ENCODE measurements around the gene RMDN3. TPM values are rescaled to one million over a fixed set of nuclear protein-coding genes. Genes with fewer than 3 reads are reported as not detected.

RMDN3 gene
- total and polyA plus RNA-seq, 4 donors = 20.9 to 94.4 (median 43.1) TPM

GRCh38 chr15:40688932-40689799 is 65.9 kb downstream of the RMDN3 start:
- ATAC-seq (ENCODE audit: insufficient read depth, low FRiP score) (no peak), DNase-seq (no peak)
- WGBS, 2 donors = 92 to 94% methylated on average over 9 of the region's 9 CpGs
- H3K27ac ChIP-seq (ENCODE audit: low read depth in 1 of 2, low read length in 1 of 2) = no peak overlapping the region
- H3K36me3 ChIP-seq (ENCODE audit: control insufficient read depth in 4 of 4, insufficient read depth in 4 of 4, low read length in 4 of 4) = peaks cover 0 to 12% (median 6%) of the 10 kb centered on the region in 4 donors
- no peak overlapping the region for H3K4me3 ChIP-seq
- no peaks in the 10 kb centered on the region for H3K9me3 ChIP-seq (ENCODE audit: control insufficient read depth in 4 of 4, insufficient read depth in 3 of 4, low read length in 3 of 4)
- H3K27me3 ChIP-seq (ENCODE audit: control insufficient read depth in 3 of 3, insufficient read depth in 3 of 3, low read length in 2 of 3) = no peaks in the 10 kb centered on the region
- TF ChIP-seq CTCF (IDR thresholded peaks at IDR 0.05; ENCODE audit: control extremely low read depth, extremely low read depth) = no peak
- peaks cover 0 to 5% (median 0%) of the 10 kb centered on the region in 5 donors for H3K4me1 ChIP-seq (ENCODE audit: control insufficient read depth in 5 of 5, insufficient read depth in 5 of 5, low read length in 5 of 5)
- H3K9ac ChIP-seq (ENCODE audit: insufficient read depth in 1 of 2, low read length in 2 of 2) = no peak overlapping the region

Small RNAs within 50 kb of the gene (small RNA-seq; reads per million reads assigned to genes)
- gene SUMO2P15 (ENCODE audit: low replicate concordance) = not detected

Other genes with a start within 250 kb of the RMDN3 start
- gene CCDC32, start 190.2 kb downstream of the RMDN3 start, total RNA-seq = 10 to 100 TPM; 24.5 to 31.8 TPM
- gene CCDC32, start 190.2 kb downstream of the RMDN3 start, polyA plus RNA-seq = 10 to 100 TPM; 29.3 to 31.2 TPM
- gene RPUSD2, start 186.0 kb downstream of the RMDN3 start, total RNA-seq = 1 to 10 TPM; 5.2 to 9.4 TPM
- gene RPUSD2, start 186.0 kb downstream of the RMDN3 start, polyA plus RNA-seq = 1 to 10 TPM; 7.2 to 9.3 TPM
- gene KNL1, start 161.0 kb downstream of the RMDN3 start, total RNA-seq = 1 to 10 TPM in 1 of 2 donors, under 1 TPM in 1; 0.95 to 5.4 TPM
- under 1 TPM; 0.45 to 0.53 TPM for gene KNL1, start 161.0 kb downstream of the RMDN3 start, polyA plus RNA-seq
- 1 to 10 TPM; 1.3 to 2.2 TPM for gene RAD51, start 60.1 kb downstream of the RMDN3 start, total RNA-seq
- 1 to 10 TPM in 1 of 2 donors, under 1 TPM in 1; 0.95 to 1.2 TPM for gene RAD51, start 60.1 kb downstream of the RMDN3 start, polyA plus RNA-seq
- gene GCHFR, start 8.8 kb upstream of the RMDN3 start, total RNA-seq = 10 to 100 TPM; 12.5 to 85.5 TPM
- gene GCHFR, start 8.8 kb upstream of the RMDN3 start, polyA plus RNA-seq = 100 to 1,000 TPM in 1 of 2 donors, 10 to 100 TPM in 1; 53.8 to 125 TPM
- under 1 TPM; 0.34 to 0.58 TPM for gene C15orf62, start 14.7 kb upstream of the RMDN3 start, total RNA-seq
- gene C15orf62, start 14.7 kb upstream of the RMDN3 start, polyA plus RNA-seq = 1 to 10 TPM in 1 of 2 donors, under 1 TPM in 1; 0.87 to 1.5 TPM
- gene ZFYVE19, start 51.8 kb upstream of the RMDN3 start, total RNA-seq = 10 to 100 TPM; 23.0 to 25.0 TPM
- gene ZFYVE19, start 51.8 kb upstream of the RMDN3 start, polyA plus RNA-seq = 10 to 100 TPM; 17.3 to 19.4 TPM
- 10 to 100 TPM; 36.5 to 39.8 TPM for gene DNAJC17, start 52.2 kb upstream of the RMDN3 start, total RNA-seq
- gene DNAJC17, start 52.2 kb upstream of the RMDN3 start, polyA plus RNA-seq = 10 to 100 TPM; 48.3 to 76.5 TPM
- not detected for gene PPP1R14D, start 73.5 kb upstream of the RMDN3 start, total RNA-seq
- under 1 TPM in 1 of 2 donors, not detected in 1; 0.22 TPM for gene PPP1R14D, start 73.5 kb upstream of the RMDN3 start, polyA plus RNA-seq
- 100 to 1,000 TPM; 118 to 136 TPM for gene SPINT1, start 88.8 kb upstream of the RMDN3 start, total RNA-seq
- 10 to 100 TPM; 47.1 to 82.1 TPM for gene SPINT1, start 88.8 kb upstream of the RMDN3 start, polyA plus RNA-seq
- gene RHOV, start 119.0 kb upstream of the RMDN3 start, total RNA-seq = 1 to 10 TPM; 2.1 to 8.5 TPM
- gene RHOV, start 119.0 kb upstream of the RMDN3 start, polyA plus RNA-seq = 1 to 10 TPM; 3.2 to 5.3 TPM
- 10 to 100 TPM; 19.0 to 31.5 TPM for gene VPS18, start 139.2 kb upstream of the RMDN3 start, total RNA-seq
- gene VPS18, start 139.2 kb upstream of the RMDN3 start, polyA plus RNA-seq = 10 to 100 TPM; 16.1 to 23.3 TPM
- 10 to 100 TPM; 17.9 to 31.8 TPM for gene DLL4, start 174.1 kb upstream of the RMDN3 start, total RNA-seq
- 10 to 100 TPM; 11.8 to 16.3 TPM for gene DLL4, start 174.1 kb upstream of the RMDN3 start, polyA plus RNA-seq
- 10 to 100 TPM in 1 of 2 donors, under 1 TPM in 1; 0.17 to 11.6 TPM for gene CHAC1, start 198.2 kb upstream of the RMDN3 start, total RNA-seq
- 10 to 100 TPM; 11.6 to 11.9 TPM for gene CHAC1, start 198.2 kb upstream of the RMDN3 start, polyA plus RNA-seq

Data from lung (tissue), 13 donors.